Measurements from ENCODE around the gene VMAC. TPM values are rescaled to one million over a fixed set of nuclear protein-coding genes. Genes with fewer than 3 reads are reported as not detected.

VMAC gene
- total and polyA plus RNA-seq, 2 of the 13 experiments (the other 11 are each of a cell fraction or from before 2014, with no cell fraction given), result 2.4 TPM

DNA sequence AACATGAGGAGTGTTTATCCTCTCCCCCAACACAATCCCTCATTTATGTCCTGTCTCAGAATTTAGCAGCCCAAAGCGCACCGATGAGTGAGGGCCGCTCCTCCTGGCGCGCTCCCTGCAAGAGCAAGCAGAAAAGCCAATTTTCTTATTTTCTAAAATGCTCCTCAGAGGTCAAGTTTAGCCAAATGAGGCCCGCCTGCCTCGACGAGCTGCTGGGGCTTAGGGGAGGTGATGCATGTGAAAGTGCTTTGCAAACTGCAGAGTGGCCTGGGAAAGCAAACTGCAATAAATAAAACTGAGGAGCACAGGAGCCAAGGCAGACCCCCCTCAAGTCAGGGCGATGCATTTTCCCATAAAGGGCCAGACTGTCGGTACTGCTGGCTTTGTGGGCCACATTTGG, 38.4 kb downstream of the VMAC start (continued):
- no peak for TF ChIP-seq ZBTB42 (CRISPR knock-in tag; IDR thresholded peaks at IDR 0.05)
- no peak for TF ChIP-seq ZNF605 (CRISPR knock-in tag; IDR thresholded peaks at IDR 0.05)
- TF ChIP-seq NFE2 (CRISPR knock-in tag; IDR thresholded peaks at IDR 0.05), result no peak
- no peak for TF ChIP-seq KAT8 (CRISPR knock-in tag; IDR thresholded peaks at IDR 0.05)
- TF ChIP-seq FOXK1 (CRISPR knock-in tag; IDR thresholded peaks at IDR 0.05; ENCODE audit: borderline replicate concordance, low read depth), result no peak
- TF ChIP-seq IRX3 (CRISPR knock-in tag; IDR thresholded peaks at IDR 0.05; ENCODE audit: borderline replicate concordance, low read depth), result no peak
- TF ChIP-seq ZSCAN5A (CRISPR knock-in tag; IDR thresholded peaks at IDR 0.05; ENCODE audit: borderline replicate concordance), result no peak
- no peak for TF ChIP-seq NR2F2 (IDR thresholded peaks at IDR 0.05; ENCODE audit: borderline replicate concordance, low read depth)

DNA sequence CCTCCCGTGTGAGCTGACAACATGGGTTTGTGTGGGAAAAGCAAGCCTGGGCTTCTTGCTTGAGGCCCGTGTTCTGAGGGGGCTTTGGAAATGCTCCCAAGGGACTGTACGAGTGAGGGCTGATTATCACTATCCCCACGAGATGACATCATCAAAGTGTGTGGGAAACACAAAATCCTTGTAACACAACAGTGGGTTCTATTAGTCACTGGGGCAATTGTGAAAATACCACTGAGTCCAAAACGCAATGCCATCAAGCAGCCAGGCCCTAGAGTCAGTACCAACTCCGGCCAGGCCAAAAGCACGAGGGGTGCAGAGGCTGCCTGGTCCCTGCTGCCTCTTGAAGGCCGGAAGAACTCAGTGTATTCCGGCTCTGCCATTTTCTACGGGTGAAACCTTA, 39.0 kb downstream of the VMAC start:
- H3K36me3 ChIP-seq (replicated peaks in 1 of 2; ENCODE audit: control insufficient read depth in 1 of 2, insufficient read depth in 2 of 2, low read length in 2 of 2), result peaks cover 22 to 60% of the 10 kb centered on the region in 2 experiments

More for the DNA sequence above, 39.0 kb downstream of the VMAC start:
- H3K27ac ChIP-seq (ENCODE audit: extremely low read length, insufficient read depth, low read length), result no peak overlapping the region
- POLR2A ChIA-PET, result interaction anchor here (1.6 kb wide), 1 partner anchor 9 kb away, joined by 3 read pairs; no protein-coding TSS in a partner anchor
- peaks cover 21% of the 10 kb centered on the region for H3K4me1 ChIP-seq (ENCODE audit: insufficient read depth, low read length)
- FAIRE-seq (no peak), ATAC-seq (no peak), DNase-seq (ENCODE audit: low spot score) (no peak)
- TF ChIP-seq MBNL3 (CRISPR knock-in tag; conservative IDR thresholded peaks at IDR 0.05) (no peak), CREB1 (IDR thresholded peaks at IDR 0.05) (0 out of 2 replicates have a peak, but pooled peaks have one; percentile 19), CREB1 (CRISPR knock-in tag; IDR thresholded peaks at IDR 0.05) (no peak), ATF7 (IDR thresholded peaks at IDR 0.05) (peak; percentile 87), ATF7 (CRISPR knock-in tag; IDR thresholded peaks at IDR 0.05) (no peak)
- in situ Hi-C loops (cut with HindIII; ENCODE audit: extremely low pct_ligation_motif_present, low pct_unique_long_range_greater_than_20kb), result no loop called here
- BruUV-seq (replicated peaks), result no TSS peak
- CTCF ChIA-PET (ENCODE audit: low intra/inter-chr PET ratio, low total read pairs), result no interaction called here
- no peak overlapping the region for H3K4me3 ChIP-seq (replicated peaks in 1 of 3; ENCODE audit: insufficient read depth in 1 of 3, low read depth in 2 of 3, low read length in 3 of 3)
- H3K79me2 ChIP-seq (ENCODE audit: insufficient read depth, low read length), result peaks cover 84% of the 10 kb centered on the region
- no peak overlapping the region for H3K9ac ChIP-seq (ENCODE audit: insufficient read depth, low read depth, low read length)
- H4K20me1 ChIP-seq (ENCODE audit: insufficient read depth, low read length), result peaks cover 52% of the 10 kb centered on the region; the same call in 1 of the 2 replicates
- H2AFZ ChIP-seq (ENCODE audit: low read length), result no peak overlapping the region
- H3K4me2 ChIP-seq (ENCODE audit: low read depth, low read length), result no peak overlapping the region
- no peaks in the 10 kb centered on the region for H3K9me3 ChIP-seq (ENCODE audit: low read length)
- 77% methylated on average over 7 of the region's 10 CpGs for WGBS (ENCODE audit: low lambda C conversion rate)
- no peaks in the 10 kb centered on the region for H3K27me3 ChIP-seq (ENCODE audit: control insufficient read depth in 1 of 2, insufficient read depth in 2 of 2, low read length in 2 of 2)
- intact Hi-C loops (cut with micrococcal nuclease; ENCODE audit: unreplicated experiment), result no loop called here
